Stomach (tissue), 4 donors: ENCODE data around the gene RIMS4.

ENCODE experiments used
- CTCF ChIP-seq, 7 experiments: fragments of 450-650 bp in 4 of 7; fragments of 200-600 bp in 3 of 7; sonication (generic) in 3 of 7; IDR thresholded peaks; one replicate each; pipeline ENCODE4 v1.5.1; 2016 to 2019; ENCODE audit warnings: antibody characterized with exemption in 7 of 7, control low read depth in 2 of 7, mild to moderate bottlenecking in 1 of 7
- POLR2A ChIP-seq, 4 donors: fragments of 450-650 bp; IDR thresholded peaks; one replicate each; pipeline ENCODE4 v1.6.1; 2016; ENCODE audit warnings: antibody characterized with exemption in 4 of 4, control low read depth in 2 of 4, mild to moderate bottlenecking in 1 of 4, moderate library complexity in 1 of 4
- POLR2AphosphoS5 ChIP-seq, 3 donors: sonication (generic); formaldehyde crosslinking; IDR thresholded peaks; one replicate each; pipeline ENCODE4 v1.6.1; 2016; ENCODE audit warnings: antibody characterized with exemption in 3 of 3

- TF ChIP-seq POLR2A (IDR thresholded peaks at IDR 0.05) (no peak), CTCF (IDR thresholded peaks at IDR 0.05) (no peak), POLR2AphosphoS5 (IDR thresholded peaks at IDR 0.05) (no peak)
Observed at GRCh38 chr20:44707018-44707579, 103.2 kb downstream of the RIMS4 start.
